DMS153 treated with DMSO at 0.1 percent for 48 hours (cell line): ENCODE measurements around the gene PRKAB2.
"Not testable (repeated sequence)": the region's sequence is repeated elsewhere in the genome, so short reads cannot be mapped to it uniquely, and the experiment has no call there.

Experiments used
- DNase-seq: peaks from one replicate; lab custom pipeline; 2025; ENCODE audit not compliant: unreplicated experiment; lab: John Stamatoyannopoulos, UW

Gene PRKAB2

DNA sequence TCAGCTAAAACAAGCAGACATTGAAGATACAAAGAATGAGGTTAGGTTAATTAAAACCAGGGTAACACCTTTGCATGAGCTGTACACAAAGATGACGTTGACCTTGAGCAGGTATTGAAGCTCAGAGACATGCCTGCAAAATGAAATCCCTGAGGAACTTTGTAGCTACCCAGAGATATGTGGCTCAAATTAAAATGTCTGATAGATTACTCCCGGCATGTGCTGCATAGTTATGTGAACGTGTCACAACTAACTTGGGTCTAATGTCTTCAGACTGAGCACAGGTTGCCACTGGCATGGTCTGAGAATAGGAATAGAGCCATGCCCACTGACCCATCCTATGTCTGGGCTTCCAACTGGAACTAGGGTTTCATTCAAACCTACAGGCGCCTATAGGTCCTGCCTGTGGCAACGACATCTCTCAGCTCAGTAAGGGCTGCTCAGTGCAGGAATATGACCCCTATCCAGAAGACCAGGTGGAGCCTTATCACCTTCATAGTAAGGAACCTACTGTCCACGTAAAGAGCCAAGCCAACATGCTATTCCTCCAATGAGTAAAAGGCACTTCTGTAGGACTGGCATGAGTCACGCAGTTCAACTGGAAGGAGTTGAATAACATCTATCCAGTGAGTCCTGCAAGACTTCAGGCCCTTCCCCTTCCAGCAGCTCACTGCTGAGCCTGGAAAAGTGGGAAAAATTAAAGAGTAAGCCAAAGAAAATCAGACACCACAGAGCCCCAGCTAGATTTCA lies 60.7 kb downstream of the PRKAB2 start:
- no peak for DNase-seq

GRCh38 chr1:147110872-147111271 lies 61.4 kb downstream of the PRKAB2 start:
- no peak for DNase-seq

- DNase-seq, result no peak
These were observed 61.8 kb downstream of the PRKAB2 start for GRCh38 chr1:147110434-147110833.

GRCh38 chr1:147109762-147110161 lies 62.5 kb downstream of the PRKAB2 start:
- DNase-seq, result no peak

DNA sequence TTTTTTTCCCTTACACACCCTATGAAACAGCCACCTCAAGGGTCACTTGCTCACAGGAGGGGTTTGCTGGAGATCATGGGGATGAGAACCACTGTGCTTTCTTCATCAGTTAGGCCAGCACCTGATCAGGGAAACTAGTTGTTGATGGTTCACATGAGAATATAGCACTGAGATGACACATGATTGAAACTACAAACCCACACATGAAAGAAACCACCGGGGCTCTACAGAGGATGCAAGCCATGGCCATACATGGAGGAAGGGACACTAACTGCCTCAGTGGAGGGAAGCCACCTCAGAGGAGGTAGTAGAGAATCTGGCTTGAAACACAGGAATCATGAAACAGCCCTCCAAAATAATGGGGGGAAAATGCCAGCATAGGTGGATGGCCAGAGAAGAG lies 63.2 kb downstream of the PRKAB2 start:
- no peak for DNase-seq

- not testable (repeated sequence) for DNase-seq
These were observed 65.8 kb downstream of the PRKAB2 start for GRCh38 chr1:147106407-147106881.

GRCh38 chr1:147105909-147106308 lies 66.4 kb downstream of the PRKAB2 start:
- DNase-seq, result no peak
